K562 (cell line): ENCODE data around the gene JAK3. TPM values are rescaled to one million over a fixed set of nuclear protein-coding genes. Genes with fewer than 3 reads are reported as not detected.

Experiments used
- FOSL1 ChIP-seq: fragments of 200-800 bp; sonication (Bioruptor generic); conservative IDR thresholded peaks from 2 replicates; pipeline ENCODE4 v1.6.1; 2016; ENCODE audit warnings: missing genetic modification characterization, missing compliant biosample characterization
- HMBOX1 ChIP-seq: sonication (generic); IDR thresholded peaks from 2 replicates; pipeline ENCODE4 v1.6.1; 2016
- HNRNPL ChIP-seq: fragments of 200-400 bp; formaldehyde crosslinking; IDR thresholded peaks from 2 replicates; pipeline ENCODE4 v1.6.1; 2017; ENCODE audit warnings: low read depth, mild to moderate bottlenecking, low read length
- KAT7 ChIP-seq: sonication (generic); formaldehyde crosslinking; IDR thresholded peaks from 2 replicates; pipeline ENCODE4 v1.8.0; 2022; ENCODE audit warnings: missing genetic modification reagents, mild to moderate bottlenecking, borderline replicate concordance
- MEIS2 ChIP-seq: fragments of 450-650 bp; IDR thresholded peaks from 2 replicates; pipeline ENCODE4 v1.6.1; 2014; ENCODE audit warnings: mild to moderate bottlenecking; ENCODE audit not compliant: partially characterized antibody
- MTA1 ChIP-seq: fragments of 450-650 bp; IDR thresholded peaks from 2 replicates; pipeline ENCODE4 v1.6.1; 2017; ENCODE audit warnings: borderline replicate concordance
- MXD1 ChIP-seq: fragments of 250-450 bp; sonication (Bioruptor Pico); IDR thresholded peaks from 2 replicates; pipeline ENCODE4 v1.8.0; 2021; ENCODE audit warnings: borderline replicate concordance, mild to moderate bottlenecking, moderate library complexity; ENCODE audit not compliant: poor library complexity, severe bottlenecking
- RBM25 ChIP-seq: fragments of 200-400 bp; formaldehyde crosslinking; IDR thresholded peaks from 2 replicates; pipeline ENCODE4 v1.6.1; 2018; ENCODE audit warnings: low read length, low read depth, moderate library complexity; ENCODE audit not compliant: severe bottlenecking
- SMAD3 ChIP-seq: fragments of 450-650 bp; formaldehyde crosslinking; conservative IDR thresholded peaks from 2 replicates; pipeline ENCODE4 v1.4.0; 2020; ENCODE audit warnings: mild to moderate bottlenecking
- SMARCA5 ChIP-seq: fragments of 450-650 bp; IDR thresholded peaks from 2 replicates; pipeline ENCODE4 v1.6.1; 2016
- TAF1 ChIP-seq: IDR thresholded peaks from 2 replicates; pipeline ENCODE4 v1.6.1; 2011; ENCODE audit warnings: mild to moderate bottlenecking, low read length, moderate library complexity; ENCODE audit not compliant: insufficient read depth, control insufficient read depth, severe bottlenecking; ENCODE audit errors: extremely low read depth
- ZNF263 ChIP-seq: sonication (generic); formaldehyde crosslinking; IDR thresholded peaks from 2 replicates; pipeline ENCODE4 v1.8.0; 2022; ENCODE audit warnings: mild to moderate bottlenecking, missing genetic modification reagents, borderline replicate concordance
- polyA plus RNA-seq, 8 experiments: library from polyadenylated mRNA; depleted of rRNA in 4 of 8; stranded (reverse) in 5 of 8; unstranded in 3 of 8; fragments of >200 nt; fragmentation: Nextera tagmentation in 2 of 8; fragmentation: Illumina TruSeq in 1 of 8; extraction: Ambion mirVana in 2 of 8; extraction: Trizol in 1 of 8; gene quantifications; 2 replicates each; pipeline versions ENCODE4 v1.2.1 to v1.2.3, GENCODE V29; 2011 to 2014; ENCODE audit warnings: inconsistent platforms in 1 of 8, missing spikeins in 1 of 8
- total RNA-seq, 7 experiments: library from RNA; depleted of rRNA in 6 of 7; stranded (reverse); fragments of >200 nt in 6 of 7; fragmentation: Illumina TruSeq in 2 of 7; extraction: Trizol in 2 of 7; gene quantifications; 2 replicates each; pipeline versions ENCODE4 v1.2.1 to v1.2.3, GENCODE V29; 2011 to 2021; ENCODE audit warnings: low replicate concordance in 1 of 7
- TF ChIP-seq, protein P1 (sequence below): fragments of 450-650 bp; IDR thresholded peaks from 2 replicates; pipeline ENCODE4 v1.6.1; 2016; ENCODE audit warnings: low read depth, mild to moderate bottlenecking, moderate library complexity

The JAK3 gene
- total and polyA plus RNA-seq, 9 of the 15 experiments (the other 6 are each of a cell fraction or from before 2014, with no cell fraction given), result 0.01 to 0.18 (median 0.07) TPM; not detected in 1

- TF ChIP-seq, protein P1, sequence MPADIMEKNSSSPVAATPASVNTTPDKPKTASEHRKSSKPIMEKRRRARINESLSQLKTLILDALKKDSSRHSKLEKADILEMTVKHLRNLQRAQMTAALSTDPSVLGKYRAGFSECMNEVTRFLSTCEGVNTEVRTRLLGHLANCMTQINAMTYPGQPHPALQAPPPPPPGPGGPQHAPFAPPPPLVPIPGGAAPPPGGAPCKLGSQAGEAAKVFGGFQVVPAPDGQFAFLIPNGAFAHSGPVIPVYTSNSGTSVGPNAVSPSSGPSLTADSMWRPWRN, result peak; percentile 60
- peak; percentile 82; the same call in 1 of the 2 replicates for TF ChIP-seq HMBOX1
- TF ChIP-seq RBM25, result peak; percentile 68
- TF ChIP-seq HNRNPL, result no peak
- no peak for TF ChIP-seq MXD1 (CRISPR knock-in tag)
- TF ChIP-seq SMAD3 (CRISPR knock-in tag), result no peak
- no peak for TF ChIP-seq SMARCA5
- TF ChIP-seq FOSL1 (tag), result no peak
- TF ChIP-seq ZNF263 (CRISPR knock-in tag), result no peak
- TF ChIP-seq TAF1, result no peak
- no peak for TF ChIP-seq MTA1
- TF ChIP-seq MEIS2, result peak; percentile 83
- TF ChIP-seq KAT7, result no peak
Measured at GRCh38 chr19:17802137-17802858, 45.5 kb downstream of the JAK3 start (continued).
